Loucy (cell line): ENCODE data around the gene ICAM5.
A peak's percentile ranks its signal among the peaks of the same experiment; 100 is the strongest.

Experiments used
- H2AFZ ChIP-seq: fragments of 200-600 bp; sonication (generic); 2 replicates; pipeline ENCODE4 v1.6.0; 2016; ENCODE audit warnings: antibody characterized with exemption, mild to moderate bottlenecking, low read length, moderate library complexity
- H3F3A ChIP-seq: fragments of 200-600 bp; 2 replicates; pipeline ENCODE4 v1.6.0; 2016; ENCODE audit warnings: antibody characterized with exemption, low read depth, mild to moderate bottlenecking
- H3K27me3 ChIP-seq: fragments of 200-600 bp; sonication (generic); 2 replicates; pipeline ENCODE4 v1.6.1; 2014; ENCODE audit warnings: low read length, mild to moderate bottlenecking; ENCODE audit not compliant: insufficient read depth, poor library complexity, severe bottlenecking
- H3K36me3 ChIP-seq: fragments of 200-600 bp; sonication (generic); 2 replicates; pipeline ENCODE4 v1.6.1; 2016; ENCODE audit warnings: low read length; ENCODE audit not compliant: insufficient read depth
- H3K4me1 ChIP-seq: fragments of 200-600 bp; sonication (generic); 2 replicates; pipeline ENCODE4 v1.5.1; 2014; ENCODE audit warnings: low read length, mild to moderate bottlenecking; ENCODE audit not compliant: insufficient read depth, poor library complexity, severe bottlenecking
- H3K4me2 ChIP-seq: fragments of 200-600 bp; sonication (generic); 2 replicates; pipeline ENCODE4 v1.6.0; 2014; ENCODE audit warnings: antibody characterized with exemption, low read length, low read depth, mild to moderate bottlenecking; ENCODE audit not compliant: poor library complexity, severe bottlenecking
- H3K4me3 ChIP-seq: fragments of 200-600 bp; sonication (generic); 2 replicates; pipeline ENCODE4 v1.5.1; 2014; ENCODE audit warnings: low read length, mild to moderate bottlenecking, mixed read lengths; ENCODE audit not compliant: poor library complexity, severe bottlenecking
- H3K79me2 ChIP-seq: fragments of 200-600 bp; sonication (generic); 2 replicates; pipeline ENCODE4 v1.6.1; 2014; ENCODE audit warnings: low read length; ENCODE audit not compliant: insufficient read depth
- H3K9ac ChIP-seq: fragments of 200-600 bp; sonication (generic); 2 replicates; pipeline ENCODE4 v1.6.0; 2014; ENCODE audit warnings: mild to moderate bottlenecking, low read depth, low read length, moderate library complexity; ENCODE audit not compliant: poor library complexity, severe bottlenecking
- H3K9me2 ChIP-seq: fragments of 200-600 bp; sonication (generic); replicated peaks from 2 replicates; pipeline ENCODE4 v1.6.1; 2016; ENCODE audit warnings: low read depth, low read length, mixed read lengths
- H3K9me3 ChIP-seq: fragments of 200-600 bp; sonication (generic); 2 replicates; pipeline ENCODE4 v1.6.1; 2014; ENCODE audit warnings: mild to moderate bottlenecking, antibody characterized with exemption, low read length, low read depth; ENCODE audit not compliant: insufficient read depth
- H4K20me1 ChIP-seq: fragments of 200-600 bp; sonication (generic); 2 replicates; pipeline ENCODE4 v1.6.0; 2014; ENCODE audit warnings: antibody characterized with exemption, low read length, mild to moderate bottlenecking; ENCODE audit not compliant: insufficient read depth, poor library complexity, severe bottlenecking
- CTCF ChIP-seq: fragments of 200-600 bp; sonication (generic); conservative IDR thresholded peaks from 2 replicates; pipeline ENCODE4 v1.5.1; 2014; ENCODE audit warnings: mild to moderate bottlenecking, antibody characterized with exemption, low read length
- EZH2phosphoT487 ChIP-seq: fragments of 200-600 bp; IDR thresholded peaks from 2 replicates; pipeline ENCODE4 v1.6.1; 2018; ENCODE audit warnings: antibody characterized with exemption, mild to moderate bottlenecking, moderate library complexity, borderline replicate concordance

Gene ICAM5

GRCh38 chr19:10245189-10245939 lies 44.4 kb upstream of the ICAM5 start:
- no peaks in the 10 kb centered on the region for H3K27me3 ChIP-seq
- TF ChIP-seq EZH2phosphoT487 (no peak), CTCF (no peak)
- H3K9me3 ChIP-seq = no peaks in the 10 kb centered on the region
- H4K20me1 ChIP-seq = no peaks in the 10 kb centered on the region
- no peaks in the 10 kb centered on the region for H3K36me3 ChIP-seq
- no peaks in the 10 kb centered on the region for H3K4me1 ChIP-seq
- H3K9me2 ChIP-seq = no peaks in the 10 kb centered on the region
- no peak overlapping the region for H3K4me2 ChIP-seq
- H2AFZ ChIP-seq = no peak overlapping the region
- H3K9ac ChIP-seq = no peak overlapping the region
- H3F3A ChIP-seq = no peaks in the 10 kb centered on the region
- no peaks in the 10 kb centered on the region for H3K79me2 ChIP-seq
- no peak overlapping the region for H3K4me3 ChIP-seq

GRCh38 chr19:10246511-10246910 lies 43.2 kb upstream of the ICAM5 start:
- Histone ChIP-seq H3K4me2 (no peak overlapping the region), H2AFZ (no peak overlapping the region), H3K36me3 (no peaks in the 10 kb centered on the region), H3K9me3 (no peaks in the 10 kb centered on the region), H3K4me3 (no peak overlapping the region), H3K4me1 (no peaks in the 10 kb centered on the region), H3K9ac (no peak overlapping the region), H3F3A (no peaks in the 10 kb centered on the region), H3K27me3 (no peaks in the 10 kb centered on the region), H3K9me2 (no peaks in the 10 kb centered on the region), H3K79me2 (no peaks in the 10 kb centered on the region), H4K20me1 (no peaks in the 10 kb centered on the region)
- TF ChIP-seq EZH2phosphoT487 = no peak
- TF ChIP-seq CTCF = no peak

- peaks cover 3% of the 10 kb centered on the region; the same call in 1 of the 2 replicates for H3K36me3 ChIP-seq
- H3K9me2 ChIP-seq = no peaks in the 10 kb centered on the region
- peak within 1 kb of the TSS; percentile 93 for H2AFZ ChIP-seq
- TF ChIP-seq CTCF (no peak), EZH2phosphoT487 (no peak)
- H3K79me2 ChIP-seq = peaks cover 23% of the 10 kb centered on the region
- peak within 1 kb of the TSS; percentile 87 for H3K4me2 ChIP-seq
- peak within 1 kb of the TSS; percentile 79 for H3K4me3 ChIP-seq
- no peaks in the 10 kb centered on the region for H3K27me3 ChIP-seq
- H3K9me3 ChIP-seq = no peaks in the 10 kb centered on the region
- H3K9ac ChIP-seq = peak within 1 kb of the TSS; percentile 85
- peaks cover 12% of the 10 kb centered on the region for H4K20me1 ChIP-seq
- H3K4me1 ChIP-seq = peaks cover 4% of the 10 kb centered on the region
- H3F3A ChIP-seq = no peaks in the 10 kb centered on the region
Observed at GRCh38 chr19:10251792-10252694, 37.7 kb upstream of the ICAM5 start, which contains the start of gene MRPL4. MRPL4 (plus strand) TSS chr19:10252214; CDS start chr19:10252254, 40 bp downstream.
